Transverse colon (tissue), 4 donors: ENCODE results near the gene C2orf68.

ENCODE experiments used
- CTCF ChIP-seq, 5 experiments: fragments of 200-600 bp in 3 of 5; fragments of 450-650 bp in 2 of 5; sonication (generic) in 3 of 5; IDR thresholded peaks; 1 replicate in 2 of 5; 2 replicates in 3 of 5; pipeline ENCODE4 v1.5.1; 2016 to 2017; ENCODE audit warnings: antibody characterized with exemption in 5 of 5, inconsistent platforms in 3 of 5, mild to moderate bottlenecking in 2 of 5, moderate library complexity in 1 of 5
- EP300 ChIP-seq: sonication (generic); formaldehyde crosslinking; IDR thresholded peaks from one replicate; pipeline ENCODE4 v1.6.1; 2017; ENCODE audit warnings: antibody characterized with exemption, low read depth
- POLR2A ChIP-seq: fragments of 450-650 bp; IDR thresholded peaks from one replicate; pipeline ENCODE4 v1.6.1; 2016; ENCODE audit warnings: antibody characterized with exemption, mild to moderate bottlenecking, moderate library complexity
- POLR2AphosphoS5 ChIP-seq, 3 donors: sonication (generic); formaldehyde crosslinking; IDR thresholded peaks; one replicate each; pipeline ENCODE4 v1.6.1; 2016; ENCODE audit warnings: antibody characterized with exemption in 3 of 3

- TF ChIP-seq CTCF (IDR thresholded peaks at IDR 0.05), result no peak
- no peak for TF ChIP-seq POLR2AphosphoS5 (IDR thresholded peaks at IDR 0.05)
- no peak for TF ChIP-seq POLR2A
- TF ChIP-seq EP300, result no peak
These were observed 34.8 kb downstream of the C2orf68 start for GRCh38 chr2:85577063-85577385.
